Measurements from ENCODE around the gene STARD3. TPM values are rescaled to one million over a fixed set of nuclear protein-coding genes. Genes with fewer than 3 reads are reported as not detected.

The STARD3 gene
- total and polyA plus RNA-seq, 9 of the 15 experiments (the other 6 are each of a cell fraction or from before 2014, with no cell fraction given): 0.63 to 87.0 (median 46.0) TPM

- TF ChIP-seq ZNF398 (CRISPR knock-in tag; IDR thresholded peaks at IDR 0.05) (no peak), CBX8 (IDR thresholded peaks at IDR 0.05; ENCODE audit: borderline replicate concordance, extremely low read depth, low read depth, low read length, poor library complexity, severe bottlenecking) (no peak)
Observed at GRCh38 chr17:39599004-39599664, 37.8 kb upstream of the STARD3 start (continued).

GRCh38 chr17:39599665-39600231 is 37.2 kb upstream of the STARD3 start:
- Histone ChIP-seq H3K27ac (ENCODE audit: extremely low read depth, low read depth, low read length) (no peak overlapping the region), H4K20me1 (replicated peaks; ENCODE audit: control insufficient read depth, insufficient read depth, low read length) (peaks cover 3% of the 10 kb centered on the region), H3K4me2 (ENCODE audit: insufficient read depth, low read length) (no peak overlapping the region), H2AFZ (ENCODE audit: low read depth, low read length) (no peak overlapping the region), H3K27me3 (ENCODE audit: control insufficient read depth in 2 of 2, insufficient read depth in 2 of 2, low read length in 2 of 2) (peaks cover 55 to 84% of the 10 kb centered on the region in 2 experiments), H3K36me3 (ENCODE audit: control insufficient read depth, insufficient read depth, low read length) (no peaks in the 10 kb centered on the region), H3K9me3 (replicated peaks; ENCODE audit: control insufficient read depth, insufficient read depth, low read depth, low read length) (no peaks in the 10 kb centered on the region), H3K9me1 (ENCODE audit: control insufficient read depth, insufficient read depth, low read length) (no peaks in the 10 kb centered on the region), H3K9ac (ENCODE audit: insufficient read depth in 1 of 2, low read depth in 2 of 2, low read length in 2 of 2) (no peak overlapping the region), H3K79me2 (ENCODE audit: control insufficient read depth, insufficient read depth, low read length) (no peaks in the 10 kb centered on the region), H3K4me1 (replicated peaks in 1 of 2; ENCODE audit: control insufficient read depth in 2 of 2, insufficient read depth in 2 of 2, low read length in 2 of 2) (peaks cover 0 to 31% of the 10 kb centered on the region in 2 experiments; a peak in 2 of 5 replicates), H3K4me3 (no peak overlapping the region)
- no peak for ATAC-seq
- in situ Hi-C loops (cut with MboI): loop anchor here (5.0 kb wide), 1 partner anchor 42 kb away; no protein-coding TSS in a partner anchor
- ChIA-PET CTCF (ENCODE audit: low intra/inter-chr PET ratio) (no interaction called here), POLR2A (interaction anchor here (1.2 kb wide), 1 partner anchor 14 kb away, joined by 3 read pairs; no protein-coding TSS in a partner anchor)
- WGBS (ENCODE audit: insufficient coverage, low coverage, missing lambda C conversion rate): under 1% methylated on average over 20 of the region's 28 CpGs
- BruUV-seq (replicated peaks): no TSS peak
- no peak for FAIRE-seq
- intact Hi-C loops (cut with micrococcal nuclease): no loop called here
- no peak for DNase-seq (ENCODE audit: extremely low read depth in 1 of 4, low spot score in 3 of 4)
- TF ChIP-seq NR3C1 (CRISPR knock-in tag; IDR thresholded peaks at IDR 0.05): no peak
- TF ChIP-seq ZKSCAN3 (CRISPR knock-in tag; IDR thresholded peaks at IDR 0.05): no peak
- TF ChIP-seq BRF2 (IDR thresholded peaks at IDR 0.05; ENCODE audit: borderline replicate concordance, insufficient read depth, insufficient read length): no peak
- no peak for TF ChIP-seq TEAD4 (IDR thresholded peaks at IDR 0.05; ENCODE audit: low read length)
- no peak for TF ChIP-seq TEAD4 (CRISPR knock-in tag; IDR thresholded peaks at IDR 0.05; ENCODE audit: borderline replicate concordance)
- no peak for TF ChIP-seq SIN3A (IDR thresholded peaks at IDR 0.05; ENCODE audit: borderline replicate concordance in 2 of 2, control insufficient read depth in 1 of 2, low read depth in 2 of 2, low read length in 2 of 2)
